Fibroblast of lung (primary cell): ENCODE results near the gene CEP152. TPM values are rescaled to one million over a fixed set of nuclear protein-coding genes. Genes with fewer than 3 reads are reported as not detected.
"Not testable (repeated sequence)": the region's sequence is repeated elsewhere in the genome, so short reads cannot be mapped to it uniquely, and the experiment has no call there.

Experiments used
- DNase-seq, 2 donors: peaks; one replicate each; pipeline versions ENCODE4 v3.0.0 to v3.0.0-alpha.2; 2010; ENCODE audit warnings: low read depth in 2 of 2
- H2AFZ ChIP-seq: 2 replicates; pipeline ENCODE4 v1.5.1; 2012; ENCODE audit warnings: low read length, control low read depth, inconsistent platforms
- H3K27ac ChIP-seq: 2 replicates; pipeline ENCODE4 v1.5.1; 2011; ENCODE audit warnings: low read length, control low read depth; ENCODE audit not compliant: insufficient read depth
- H3K27me3 ChIP-seq: 2 replicates; pipeline ENCODE4 v1.5.1; 2011; ENCODE audit warnings: mild to moderate bottlenecking, low read length; ENCODE audit not compliant: control insufficient read depth, insufficient read depth
- H3K36me3 ChIP-seq: 2 replicates; pipeline ENCODE4 v1.5.1; 2011; ENCODE audit warnings: low read length; ENCODE audit not compliant: control insufficient read depth, insufficient read depth
- H3K4me1 ChIP-seq: 2 replicates; pipeline ENCODE4 v1.5.1; 2011; ENCODE audit warnings: low read length; ENCODE audit not compliant: control insufficient read depth, insufficient read depth; ENCODE audit errors: extremely low read depth
- H3K4me2 ChIP-seq: 2 replicates; pipeline ENCODE4 v1.5.1; 2011; ENCODE audit warnings: low read length, control low read depth; ENCODE audit not compliant: insufficient read depth; ENCODE audit errors: extremely low read depth
- H3K4me3 ChIP-seq, 4 experiments: fragments of 200-600 bp in 1 of 4; sonication (generic) in 1 of 4; replicated peaks in 1 of 4; 2 replicates each; pipeline ENCODE4 v1.5.1; 2011 to 2016; ENCODE audit warnings: low read length in 4 of 4, low read depth in 3 of 4, mild to moderate bottlenecking in 3 of 4, control low read depth in 2 of 4, inconsistent platforms in 1 of 4, mixed read lengths in 1 of 4; ENCODE audit not compliant: insufficient read depth in 1 of 4; ENCODE audit errors: control extremely low read depth in 1 of 4
- H3K79me2 ChIP-seq: 2 replicates; pipeline ENCODE4 v1.5.1; 2012; ENCODE audit warnings: mild to moderate bottlenecking, low read length, inconsistent platforms; ENCODE audit not compliant: control insufficient read depth, insufficient read depth
- H3K9ac ChIP-seq: 2 replicates; pipeline ENCODE4 v1.5.1; 2011; ENCODE audit warnings: mild to moderate bottlenecking, low read length, control low read depth; ENCODE audit not compliant: insufficient read depth
- H3K9me3 ChIP-seq: 2 replicates; pipeline ENCODE4 v1.5.1; 2012; ENCODE audit warnings: low read depth, low read length; ENCODE audit not compliant: control insufficient read depth, insufficient read depth
- H4K20me1 ChIP-seq: 2 replicates; pipeline ENCODE4 v1.5.1; 2011; ENCODE audit warnings: low read length; ENCODE audit not compliant: control insufficient read depth, insufficient read depth; ENCODE audit errors: extremely low read depth
- CTCF ChIP-seq, 2 donors: IDR thresholded peaks in 1 of 2; conservative IDR thresholded peaks in 1 of 2; 1 replicate in 1 of 2; 2 replicates in 1 of 2; pipeline ENCODE4 v1.5.1; 2011 to 2012; ENCODE audit warnings: low read length in 2 of 2, control low read depth in 1 of 2, inconsistent platforms in 1 of 2, low read depth in 1 of 2, mild to moderate bottlenecking in 1 of 2
- EZH2 ChIP-seq: IDR thresholded peaks from 2 replicates; pipeline ENCODE4 v1.5.1; 2012; ENCODE audit warnings: low read length, control low read depth, mild to moderate bottlenecking; ENCODE audit errors: missing control alignments
- polyA plus RNA-seq, 2 donors: library from polyadenylated mRNA; depleted of rRNA in 1 of 2; stranded (reverse) in 1 of 2; unstranded in 1 of 2; fragments of >200 nt; gene quantifications; 2 replicates each; pipeline ENCODE4 v1.2.1, GENCODE V29; 2011 to 2012; ENCODE audit warnings: missing spikeins in 1 of 2
- total RNA-seq: library from RNA; depleted of rRNA; stranded (reverse); fragments of >200 nt; gene quantifications from 2 replicates; pipeline ENCODE4 v1.2.1, GENCODE V29; 2014

The CEP152 gene
- total and polyA plus RNA-seq, 2 donors (not counting 1 experiment from before 2014, with no cell fraction given): 0.72 to 7.8 TPM

GRCh38 chr15:48795901-48796300 is 15.0 kb downstream of the CEP152 start:
- Histone ChIP-seq H4K20me1 (no peaks in the 10 kb centered on the region), H3K27ac (no peak overlapping the region), H3K9ac (no peak overlapping the region), H3K79me2 (peaks cover 4% of the 10 kb centered on the region), H3K4me2 (no peak overlapping the region), H3K9me3 (no peaks in the 10 kb centered on the region), H3K4me1 (no peaks in the 10 kb centered on the region), H3K27me3 (no peaks in the 10 kb centered on the region), H3K36me3 (no peaks in the 10 kb centered on the region), H3K4me3 (no peak overlapping the region), H2AFZ (no peak overlapping the region)
- DNase-seq: no peak
- no peak for TF ChIP-seq CTCF (conservative IDR thresholded peaks at IDR 0.05 in 1 of 2, IDR thresholded peaks at IDR 0.05 in 1 of 2; ENCODE audit: low read depth in 1 of 2, low read length in 2 of 2)

GRCh38 chr15:48794697-48795134 is 16.2 kb downstream of the CEP152 start:
- Histone ChIP-seq H4K20me1 (no peaks in the 10 kb centered on the region), H3K4me3 (no peak overlapping the region), H3K4me1 (no peaks in the 10 kb centered on the region), H3K9ac (no peak overlapping the region), H3K27ac (no peak overlapping the region), H2AFZ (peak overlapping the region; percentile 46), H3K36me3 (no peaks in the 10 kb centered on the region), H3K9me3 (no peaks in the 10 kb centered on the region), H3K79me2 (peaks cover 2% of the 10 kb centered on the region), H3K27me3 (no peaks in the 10 kb centered on the region), H3K4me2 (peak overlapping the region; percentile 25)
- no peak for TF ChIP-seq CTCF (conservative IDR thresholded peaks at IDR 0.05 in 1 of 2, IDR thresholded peaks at IDR 0.05 in 1 of 2; ENCODE audit: low read depth in 1 of 2, low read length in 2 of 2)
- no peak for TF ChIP-seq EZH2
- peak in 1 of 2 donors; percentile 24 for DNase-seq

- H3K9me3 ChIP-seq: no peaks in the 10 kb centered on the region
- H3K9ac ChIP-seq: no peak overlapping the region
- no peaks in the 10 kb centered on the region for H4K20me1 ChIP-seq
- no peak overlapping the region for H2AFZ ChIP-seq
- TF ChIP-seq EZH2 (no peak), CTCF (conservative IDR thresholded peaks at IDR 0.05 in 1 of 2, IDR thresholded peaks at IDR 0.05 in 1 of 2; ENCODE audit: low read depth in 1 of 2, low read length in 2 of 2) (no peak)
- no peaks in the 10 kb centered on the region for H3K4me1 ChIP-seq
- no peak overlapping the region for H3K27ac ChIP-seq
- H3K4me3 ChIP-seq: no peak overlapping the region
- H3K36me3 ChIP-seq: no peaks in the 10 kb centered on the region
- H3K4me2 ChIP-seq: no peak overlapping the region
- H3K79me2 ChIP-seq: no peaks in the 10 kb centered on the region
- H3K27me3 ChIP-seq: no peaks in the 10 kb centered on the region
- no peak for DNase-seq
These were observed 18.5 kb downstream of the CEP152 start for GRCh38 chr15:48792408-48792807.

- H3K36me3 ChIP-seq, H3K9ac ChIP-seq, H4K20me1 ChIP-seq, H3K4me1 ChIP-seq, H3K27ac ChIP-seq, H3K4me2 ChIP-seq, H3K4me3 ChIP-seq, H3K79me2 ChIP-seq, H2AFZ ChIP-seq, H3K27me3 ChIP-seq, H3K9me3 ChIP-seq: not testable (repeated sequence)
- DNase-seq: peak in 1 of 2 donors; percentile 60
These were observed 20.3 kb downstream of the CEP152 start for GRCh38 chr15:48790466-48791115.
